ENCODE data around the gene DCP1A. TPM values are rescaled to one million over a fixed set of nuclear protein-coding genes. Genes with fewer than 3 reads are reported as not detected.
A peak's percentile ranks its signal among the peaks of the same experiment; 100 is the strongest.

The DCP1A gene
- total and polyA plus RNA-seq, 12 donors: 4.5 to 24.1 (median 18.2) TPM

DNA sequence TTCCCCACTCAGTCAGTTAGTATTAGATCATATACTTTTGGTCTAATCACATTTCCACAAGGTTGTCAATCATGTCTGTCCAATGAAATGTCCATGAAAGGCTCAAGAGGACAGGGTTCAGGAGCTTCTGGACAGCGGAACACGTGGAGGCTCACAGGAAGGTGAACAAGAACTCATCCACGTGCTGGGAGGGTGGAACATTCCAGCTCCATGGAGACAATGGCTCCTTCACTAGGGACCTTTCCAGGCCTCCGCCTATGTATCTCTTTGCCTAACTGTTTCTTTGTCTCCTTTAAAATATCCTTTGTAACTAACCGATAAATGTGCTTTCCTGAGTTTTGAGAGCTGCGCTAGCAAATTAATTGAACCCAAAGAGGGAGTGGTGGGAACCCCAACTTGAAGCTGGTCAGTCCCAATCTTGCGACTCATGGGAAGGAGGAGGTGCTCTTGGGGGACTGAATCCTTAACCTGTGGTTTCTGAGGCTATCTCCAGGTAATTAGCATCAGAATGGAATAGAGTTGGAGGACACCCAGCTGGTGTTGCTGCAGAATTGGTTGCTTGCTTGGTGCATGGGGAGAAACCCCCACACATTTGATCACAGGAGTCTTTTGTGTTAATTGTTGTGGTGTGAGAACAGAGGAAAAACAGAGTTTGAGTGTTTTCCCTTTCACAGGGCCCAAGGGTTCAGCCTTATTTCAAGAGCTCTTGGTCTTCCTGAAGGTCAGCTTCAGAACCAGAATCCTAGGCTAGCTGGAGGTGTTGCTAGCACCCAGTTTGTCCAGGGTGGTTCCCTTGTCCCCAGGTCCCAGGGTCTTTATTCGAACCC, 88.5 kb downstream of the DCP1A start:
- Histone ChIP-seq H3K4me3 (no peak overlapping the region), H3K27me3 (no peaks in the 10 kb centered on the region), H3K27ac (peak overlapping the region in 7 of 10 donors; percentile 11 to 82 (median 68)), H3K9me3 (no peaks in the 10 kb centered on the region), H3K36me3 (no peaks in the 10 kb centered on the region), H3K4me1 (peaks cover 8 to 36% (median 25%) of the 10 kb centered on the region in 9 donors)
- intact Hi-C loops (cut with DNase I): loop anchor here in 2 of 10 donors (5.0 to 10.0 kb wide), 2 partner anchors 83 to 86 kb away; partner anchors contain the start of gene DCP1A (in 1 of the 2)
- 74% methylated on average over 8 of the region's 8 CpGs for WGBS, 2 donors
- TF ChIP-seq, protein P1, sequence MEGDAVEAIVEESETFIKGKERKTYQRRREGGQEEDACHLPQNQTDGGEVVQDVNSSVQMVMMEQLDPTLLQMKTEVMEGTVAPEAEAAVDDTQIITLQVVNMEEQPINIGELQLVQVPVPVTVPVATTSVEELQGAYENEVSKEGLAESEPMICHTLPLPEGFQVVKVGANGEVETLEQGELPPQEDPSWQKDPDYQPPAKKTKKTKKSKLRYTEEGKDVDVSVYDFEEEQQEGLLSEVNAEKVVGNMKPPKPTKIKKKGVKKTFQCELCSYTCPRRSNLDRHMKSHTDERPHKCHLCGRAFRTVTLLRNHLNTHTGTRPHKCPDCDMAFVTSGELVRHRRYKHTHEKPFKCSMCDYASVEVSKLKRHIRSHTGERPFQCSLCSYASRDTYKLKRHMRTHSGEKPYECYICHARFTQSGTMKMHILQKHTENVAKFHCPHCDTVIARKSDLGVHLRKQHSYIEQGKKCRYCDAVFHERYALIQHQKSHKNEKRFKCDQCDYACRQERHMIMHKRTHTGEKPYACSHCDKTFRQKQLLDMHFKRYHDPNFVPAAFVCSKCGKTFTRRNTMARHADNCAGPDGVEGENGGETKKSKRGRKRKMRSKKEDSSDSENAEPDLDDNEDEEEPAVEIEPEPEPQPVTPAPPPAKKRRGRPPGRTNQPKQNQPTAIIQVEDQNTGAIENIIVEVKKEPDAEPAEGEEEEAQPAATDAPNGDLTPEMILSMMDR (IDR thresholded peaks at IDR 0.05): no peak
- no peak for DNase-seq
- no peak for ATAC-seq

DNA sequence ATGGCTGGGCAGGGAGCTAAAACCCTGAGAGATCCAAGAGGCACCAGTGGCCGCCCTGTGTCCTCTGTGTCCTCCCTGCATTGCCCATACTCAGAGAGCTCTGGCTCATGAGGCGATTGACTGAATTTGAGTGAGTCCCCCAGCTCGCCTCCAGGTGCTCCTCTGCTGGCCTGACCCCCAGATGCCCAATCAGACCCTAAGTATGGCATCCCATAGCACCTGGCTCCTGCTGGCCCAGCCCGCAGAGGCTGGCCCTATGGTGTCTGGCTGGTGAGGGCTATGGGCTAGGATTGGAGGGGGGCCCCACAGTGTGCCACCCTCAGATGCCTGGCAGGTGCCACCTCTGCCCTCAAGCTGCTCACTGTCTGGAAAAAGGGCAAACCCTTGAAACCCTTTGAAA, 89.9 kb downstream of the DCP1A start:
- no peak for DNase-seq

DNA sequence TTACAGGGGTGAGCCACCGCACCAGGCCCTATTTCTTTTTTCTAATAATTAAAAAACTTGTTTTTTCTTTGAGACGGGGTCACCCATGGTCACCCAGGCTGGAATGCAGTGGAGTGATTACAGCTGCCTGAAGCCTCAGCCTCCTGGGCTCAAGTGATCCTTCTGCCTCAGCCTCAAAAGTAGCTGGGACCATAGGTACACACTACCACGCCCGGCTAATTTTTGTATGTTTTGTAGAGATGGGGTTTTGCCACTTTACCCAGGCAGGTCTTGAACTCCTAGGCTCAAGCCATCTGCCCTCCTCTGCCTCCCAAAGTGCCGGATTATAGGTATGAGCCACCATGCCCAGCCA, 90.7 kb downstream of the DCP1A start:
- Histone ChIP-seq H3K36me3 (no peaks in the 10 kb centered on the region), H3K27me3 (no peaks in the 10 kb centered on the region), H3K9me3 (no peaks in the 10 kb centered on the region), H3K4me1 (peaks cover 12 to 54% (median 45%) of the 10 kb centered on the region in 9 donors), H3K4me3 (no peak overlapping the region), H3K27ac (peak overlapping the region in 1 of 10 donors; percentile 93)
- DNase-seq (no peak), ATAC-seq (no peak)
- TF ChIP-seq, protein P1 (IDR thresholded peaks at IDR 0.05): no peak
- WGBS, 2 donors: 91 to 92% methylated on average over 5 of the region's 5 CpGs
- intact Hi-C loops (cut with DNase I): loop anchor here in 2 of 10 donors (5.0 to 10.0 kb wide), 2 partner anchors 86 to 88 kb away; partner anchors contain the start of gene DCP1A (in 1 of the 2)

More for the DNA sequence above, 89.9 kb downstream of the DCP1A start:
- H3K27me3 ChIP-seq: no peaks in the 10 kb centered on the region
- intact Hi-C loops (cut with DNase I): loop anchor here in 2 of 10 donors (5.0 to 10.0 kb wide), 2 partner anchors 85 to 87 kb away; partner anchors contain the start of gene DCP1A (in 1 of the 2)
- peak overlapping the region in 1 of 10 donors; percentile 17 for H3K27ac ChIP-seq
- WGBS, 2 donors: 96% methylated on average over 4 of the region's 4 CpGs
- no peaks in the 10 kb centered on the region for H3K9me3 ChIP-seq
- peaks cover 12 to 50% (median 38%) of the 10 kb centered on the region in 9 donors for H3K4me1 ChIP-seq
- no peak overlapping the region for H3K4me3 ChIP-seq
- TF ChIP-seq, protein P1 (IDR thresholded peaks at IDR 0.05): no peak
- ATAC-seq: no peak
- H3K36me3 ChIP-seq: no peaks in the 10 kb centered on the region

DNA sequence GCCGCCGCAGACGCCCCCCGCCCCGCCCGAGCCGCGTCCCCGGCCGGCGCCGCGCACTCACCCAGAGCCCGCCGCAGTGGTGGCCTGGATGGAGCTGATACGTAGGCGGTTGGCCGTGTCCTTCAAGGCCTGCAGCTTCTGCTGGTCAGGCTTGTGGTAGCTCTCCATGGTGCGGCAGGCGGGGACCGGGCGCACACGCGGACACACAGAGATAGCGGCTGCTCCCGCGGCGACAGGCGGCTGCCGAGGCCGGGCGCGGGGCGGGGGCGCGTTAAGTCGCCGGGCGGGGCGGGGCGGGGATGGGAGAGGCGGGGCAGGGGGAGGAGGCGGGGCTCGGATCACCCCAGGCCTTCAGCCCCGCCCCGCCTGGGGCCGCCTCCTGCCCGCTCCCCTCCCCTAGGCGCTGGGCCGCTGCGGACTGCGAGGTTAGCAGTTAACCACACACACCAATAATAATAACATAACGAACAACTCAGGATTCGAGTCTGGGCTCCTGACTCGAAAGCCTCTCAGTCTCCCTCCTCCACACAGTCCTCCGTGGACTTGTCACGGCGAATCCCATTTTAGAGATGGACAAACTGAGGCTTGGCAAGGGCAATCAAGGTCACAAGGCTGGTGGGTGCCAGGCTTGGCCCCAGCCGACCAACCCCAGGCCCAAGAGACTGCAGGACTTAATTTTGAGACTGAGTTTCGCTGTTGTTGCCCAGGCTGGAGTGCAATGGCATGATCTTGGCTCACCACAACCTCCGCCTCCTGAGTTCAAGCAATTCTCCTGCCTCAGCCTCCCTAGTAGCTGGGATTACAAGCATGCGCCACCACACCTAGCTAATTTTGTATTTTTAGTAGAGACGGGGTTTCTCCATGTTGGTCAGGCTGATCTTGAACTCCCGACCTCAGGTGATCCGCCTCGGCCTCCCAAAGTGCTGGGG, 91.3 kb downstream of the DCP1A start, which contains the start of gene TKT:
Gene TKT (minus strand): TSS at position 248 of the 929 bp plus-strand sequence. CDS start 80 bp downstream, at position 168.
- ATAC-seq (peak; percentile 80 to 90 (median 86)), DNase-seq (peak; percentile 83 to 89)
- no peaks in the 10 kb centered on the region for H3K27me3 ChIP-seq
- H3K36me3 ChIP-seq: no peaks in the 10 kb centered on the region
- TF ChIP-seq, protein P1 (IDR thresholded peaks at IDR 0.05): no peak
- H3K9me3 ChIP-seq: no peaks in the 10 kb centered on the region
- intact Hi-C loops (cut with DNase I): loop anchor here in 2 of 10 donors (5.0 to 10.0 kb wide), 2 partner anchors 86 to 89 kb away; partner anchors contain the start of gene DCP1A (in 1 of the 2)
- H3K4me3 ChIP-seq: peak within 1 kb of the TSS; percentile 61 to 95 (median 77)
- 13 to 16% methylated on average over 57 to 66 of the region's 66 CpGs for WGBS, 2 donors
- H3K27ac ChIP-seq: peak within 1 kb of the TSS; percentile 23 to 95 (median 90)
- peaks cover 14 to 54% (median 45%) of the 10 kb centered on the region in 9 donors for H3K4me1 ChIP-seq

All from heart right ventricle (tissue), 16 donors.